Dendritic cell treated with granulocyte-macrophage colony-stimulating factor and Interleukin-4, amounts not matched to agents 40 ng/mL and 50 ng/mL, for 4 days (primary cell): Measurements from ENCODE around the gene SLC39A2.

ENCODE experiments used
- H3K27ac Mint-ChIP-seq: one replicate; pipeline ENCODE4 v1.8.0; 2022; ENCODE audit warnings: mild to moderate bottlenecking, mixed read lengths
- H3K27me3 Mint-ChIP-seq: one replicate; pipeline ENCODE4 v1.8.0; 2022; ENCODE audit warnings: mild to moderate bottlenecking, mixed read lengths
- H3K36me3 Mint-ChIP-seq: one replicate; pipeline ENCODE4 v1.8.0; 2022; ENCODE audit warnings: low read depth, mixed read lengths
- H3K4me1 Mint-ChIP-seq: one replicate; pipeline ENCODE4 v1.8.0; 2022; ENCODE audit warnings: low read depth, mixed read lengths
- H3K4me3 Mint-ChIP-seq: one replicate; pipeline ENCODE4 v1.8.0; 2022; ENCODE audit warnings: mild to moderate bottlenecking, moderate library complexity, mixed read lengths
- H3K9me3 Mint-ChIP-seq: one replicate; pipeline ENCODE4 v1.8.0; 2022; ENCODE audit warnings: mixed read lengths
- intact Hi-C: fragments of 100-400 bp; cut with micrococcal nuclease; formaldehyde crosslinking; loops from one replicate; pipeline ENCODE4 v1.15.0; 2022

Gene SLC39A2

GRCh38 chr14:21011136-21011535 is 12.0 kb downstream of the SLC39A2 start:
- intact Hi-C loops = no loop called here

GRCh38 chr14:21014761-21015190 is 15.7 kb downstream of the SLC39A2 start:
- no peak overlapping the region for H3K4me3 Mint-ChIP-seq
- intact Hi-C loops = loop anchor here (1.0 to 2.0 kb wide), 3 partner anchors 26 to 92 kb away; no protein-coding TSS in a partner anchor

More at GRCh38 chr14:21011136-21011535, 12.0 kb downstream of the SLC39A2 start:
- peaks cover 23% of the 10 kb centered on the region for H3K27me3 Mint-ChIP-seq
- no peak overlapping the region for H3K27ac Mint-ChIP-seq
- no peaks in the 10 kb centered on the region for H3K9me3 Mint-ChIP-seq
- H3K36me3 Mint-ChIP-seq = no peaks in the 10 kb centered on the region
- peaks cover 15% of the 10 kb centered on the region for H3K4me1 Mint-ChIP-seq
- no peak overlapping the region for H3K4me3 Mint-ChIP-seq

DNA sequence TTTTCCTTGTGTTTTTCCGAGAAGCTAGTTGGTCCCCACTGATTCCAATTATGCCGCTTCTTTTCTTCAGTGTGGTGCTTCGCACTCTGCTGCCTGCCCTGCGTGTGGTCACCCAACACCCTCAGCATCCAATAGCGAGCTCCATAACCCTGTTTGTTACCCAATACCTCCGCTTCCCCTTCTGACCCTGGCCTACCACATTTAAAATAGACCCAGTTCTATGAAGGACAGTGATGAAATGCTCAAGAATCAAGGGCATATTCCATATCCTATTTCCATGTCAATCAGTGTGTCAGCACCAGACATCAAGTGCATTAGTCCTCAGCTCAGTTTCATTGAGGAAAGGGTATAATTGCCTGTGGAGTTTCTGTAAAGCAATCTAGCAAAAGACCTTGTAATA is 16.2 kb downstream of the SLC39A2 start:
- intact Hi-C loops = loop anchor here (2.0 kb wide), 1 partner anchor 81 kb away; no protein-coding TSS in a partner anchor
- peaks cover 23% of the 10 kb centered on the region for H3K27me3 Mint-ChIP-seq
- H3K4me3 Mint-ChIP-seq = no peak overlapping the region
- H3K4me1 Mint-ChIP-seq = peaks cover 55% of the 10 kb centered on the region
- H3K27ac Mint-ChIP-seq = no peak overlapping the region
- peaks cover 11% of the 10 kb centered on the region for H3K36me3 Mint-ChIP-seq
- no peaks in the 10 kb centered on the region for H3K9me3 Mint-ChIP-seq

More at GRCh38 chr14:21014761-21015190, 15.7 kb downstream of the SLC39A2 start:
- H3K9me3 Mint-ChIP-seq = no peaks in the 10 kb centered on the region
- H3K36me3 Mint-ChIP-seq = peaks cover 11% of the 10 kb centered on the region
- H3K27me3 Mint-ChIP-seq = peaks cover 23% of the 10 kb centered on the region
- no peak overlapping the region for H3K27ac Mint-ChIP-seq
- H3K4me1 Mint-ChIP-seq = peaks cover 51% of the 10 kb centered on the region

- H3K27ac Mint-ChIP-seq = peak overlapping the region; percentile 7
- no peak overlapping the region for H3K4me3 Mint-ChIP-seq
- intact Hi-C loops = no loop called here
- peaks cover 18% of the 10 kb centered on the region for H3K27me3 Mint-ChIP-seq
- H3K4me1 Mint-ChIP-seq = peaks cover 68% of the 10 kb centered on the region
- peaks cover 11% of the 10 kb centered on the region for H3K36me3 Mint-ChIP-seq
- no peaks in the 10 kb centered on the region for H3K9me3 Mint-ChIP-seq
These were observed 17.5 kb downstream of the SLC39A2 start for GRCh38 chr14:21016413-21017190.

GRCh38 chr14:21017528-21018245 is 18.6 kb downstream of the SLC39A2 start:
- Mint-ChIP-seq H3K27me3 (peaks cover 14% of the 10 kb centered on the region), H3K9me3 (no peaks in the 10 kb centered on the region), H3K36me3 (peaks cover 11% of the 10 kb centered on the region), H3K4me3 (no peak overlapping the region), H3K4me1 (peaks cover 79% of the 10 kb centered on the region), H3K27ac (peak overlapping the region; percentile 51)
- intact Hi-C loops = no loop called here

DNA sequence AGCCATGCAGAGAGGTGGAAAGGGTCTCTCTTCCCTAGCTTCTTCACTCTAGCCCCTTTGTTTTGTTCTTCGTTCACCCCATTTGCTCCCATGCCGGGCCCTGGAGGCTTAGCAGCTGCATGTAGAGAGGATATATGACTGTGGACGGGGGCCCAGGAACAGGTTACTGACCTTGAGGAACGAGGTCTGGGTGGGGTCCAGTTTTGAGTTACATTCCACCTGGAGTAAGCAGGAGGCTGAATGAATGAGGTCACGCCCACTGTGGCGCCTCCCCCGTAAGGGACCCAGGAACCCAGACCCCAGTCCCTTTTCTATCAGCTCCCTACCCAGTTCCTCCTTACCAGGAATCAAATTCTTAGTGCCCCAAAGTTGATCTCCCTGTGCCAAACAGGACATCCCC is 19.2 kb downstream of the SLC39A2 start:
- no peak overlapping the region for H3K4me3 Mint-ChIP-seq
- no peaks in the 10 kb centered on the region for H3K9me3 Mint-ChIP-seq
- H3K27me3 Mint-ChIP-seq = peaks cover 8% of the 10 kb centered on the region
- H3K27ac Mint-ChIP-seq = peak overlapping the region; percentile 51
- H3K36me3 Mint-ChIP-seq = peaks cover 11% of the 10 kb centered on the region
- peaks cover 85% of the 10 kb centered on the region for H3K4me1 Mint-ChIP-seq
- intact Hi-C loops = no loop called here

- intact Hi-C loops = no loop called here
- H3K36me3 Mint-ChIP-seq = peaks cover 11% of the 10 kb centered on the region
- no peaks in the 10 kb centered on the region for H3K9me3 Mint-ChIP-seq
- H3K27me3 Mint-ChIP-seq = peaks cover 7% of the 10 kb centered on the region
- H3K4me3 Mint-ChIP-seq = peak overlapping the region; percentile 7
- peaks cover 90% of the 10 kb centered on the region for H3K4me1 Mint-ChIP-seq
- peak overlapping the region; percentile 51 for H3K27ac Mint-ChIP-seq
These were observed 19.7 kb downstream of the SLC39A2 start for GRCh38 chr14:21018781-21019180.

GRCh38 chr14:21019366-21019765 is 20.3 kb downstream of the SLC39A2 start:
- H3K4me3 Mint-ChIP-seq = peak overlapping the region; percentile 0
- H3K9me3 Mint-ChIP-seq = no peaks in the 10 kb centered on the region
- peak overlapping the region; percentile 35 for H3K27ac Mint-ChIP-seq
- intact Hi-C loops = no loop called here
- peaks cover 96% of the 10 kb centered on the region for H3K4me1 Mint-ChIP-seq
- peaks cover 11% of the 10 kb centered on the region for H3K36me3 Mint-ChIP-seq
- peaks cover 11% of the 10 kb centered on the region for H3K27me3 Mint-ChIP-seq

GRCh38 chr14:21020977-21021545 is 22.0 kb downstream of the SLC39A2 start:
- Mint-ChIP-seq H3K27me3 (peaks cover 26% of the 10 kb centered on the region), H3K4me1 (peaks cover 91% of the 10 kb centered on the region), H3K36me3 (peaks cover 11% of the 10 kb centered on the region), H3K9me3 (no peaks in the 10 kb centered on the region), H3K4me3 (no peak overlapping the region), H3K27ac (peak overlapping the region; percentile 47)
- intact Hi-C loops = no loop called here

GRCh38 chr14:21022686-21023085 is 23.6 kb downstream of the SLC39A2 start:
- intact Hi-C loops = no loop called here
- H3K36me3 Mint-ChIP-seq = peaks cover 1% of the 10 kb centered on the region
- peak overlapping the region; percentile 19 for H3K27ac Mint-ChIP-seq
- H3K27me3 Mint-ChIP-seq = peaks cover 35% of the 10 kb centered on the region
- H3K9me3 Mint-ChIP-seq = no peaks in the 10 kb centered on the region
- peaks cover 82% of the 10 kb centered on the region for H3K4me1 Mint-ChIP-seq
- peak overlapping the region; percentile 13 for H3K4me3 Mint-ChIP-seq

DNA sequence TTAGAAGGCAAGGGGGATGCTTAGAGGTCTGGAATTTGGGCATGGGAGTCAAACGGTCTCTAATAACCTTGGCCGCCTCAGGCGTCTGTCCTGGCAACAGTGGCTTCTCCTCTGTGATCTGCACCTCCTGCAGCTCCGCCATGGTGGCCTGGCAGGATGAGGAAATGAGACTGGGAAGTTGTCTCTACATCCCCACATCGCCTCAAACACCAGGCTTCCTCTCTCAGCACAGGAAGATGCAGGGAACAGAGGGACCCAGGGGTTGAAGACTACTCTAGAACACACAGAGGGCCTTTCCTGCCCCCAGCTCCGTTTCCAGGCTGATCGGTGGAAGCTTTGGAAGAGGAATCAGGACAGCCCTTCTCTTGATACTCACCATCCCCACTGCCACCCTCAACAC is 24.1 kb downstream of the SLC39A2 start:
- H3K27me3 Mint-ChIP-seq = peaks cover 35% of the 10 kb centered on the region
- intact Hi-C loops = no loop called here
- H3K4me1 Mint-ChIP-seq = peaks cover 77% of the 10 kb centered on the region
- no peaks in the 10 kb centered on the region for H3K9me3 Mint-ChIP-seq
- no peaks in the 10 kb centered on the region for H3K36me3 Mint-ChIP-seq
- peak overlapping the region; percentile 19 for H3K27ac Mint-ChIP-seq
- H3K4me3 Mint-ChIP-seq = peak overlapping the region; percentile 13

GRCh38 chr14:21023817-21024584 is 24.9 kb downstream of the SLC39A2 start:
- Mint-ChIP-seq H3K9me3 (no peaks in the 10 kb centered on the region), H3K27ac (peak overlapping the region; percentile 59), H3K27me3 (peaks cover 35% of the 10 kb centered on the region), H3K36me3 (no peaks in the 10 kb centered on the region), H3K4me3 (peak overlapping the region; percentile 66), H3K4me1 (peaks cover 69% of the 10 kb centered on the region)
- intact Hi-C loops = no loop called here

DNA sequence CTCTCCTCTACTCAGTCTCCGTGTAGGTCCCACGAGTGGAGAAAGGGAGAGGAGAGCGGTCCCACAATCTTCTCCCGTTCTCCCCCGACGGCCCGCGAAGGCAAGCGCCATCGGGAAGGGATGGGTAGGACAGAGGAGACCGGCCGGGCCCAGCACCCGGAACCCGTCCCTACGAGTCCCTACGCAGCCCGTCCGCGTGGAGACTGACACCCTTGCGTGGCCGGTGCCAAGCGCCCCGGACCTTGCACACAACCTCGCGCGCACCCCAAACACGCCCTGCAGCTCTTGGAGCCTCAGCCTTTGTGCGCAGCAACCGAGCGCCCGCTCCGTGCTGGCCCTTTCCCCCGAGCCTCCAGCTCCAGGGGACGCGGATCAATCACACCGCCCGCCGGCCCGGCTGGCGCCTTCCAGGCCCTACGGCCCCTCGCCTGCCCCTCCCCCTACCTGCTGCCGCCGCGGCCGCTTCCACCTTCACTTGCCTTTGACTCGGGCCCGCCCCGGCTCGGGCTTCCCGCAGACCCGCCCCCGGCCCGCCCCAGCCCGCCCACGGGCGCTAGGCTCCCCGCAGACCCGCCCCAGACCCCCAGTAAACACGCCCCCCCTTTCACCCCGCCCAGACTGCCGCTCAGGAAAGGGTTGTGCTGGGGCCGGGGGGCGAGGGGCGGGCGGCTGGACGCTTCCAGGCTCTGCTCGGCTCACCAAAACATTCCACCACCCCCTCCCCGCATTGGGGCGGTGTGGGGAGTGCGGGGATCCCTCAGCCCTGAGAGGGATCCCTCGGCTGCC is 25.7 kb downstream of the SLC39A2 start, which contains the start of gene NDRG2:
NDRG2 (minus strand) TSS at position 477 of the 786 bp plus-strand sequence. CDS start 1,746 bp downstream, outside the sequence.
- Mint-ChIP-seq H3K27ac (peak within 1 kb of the TSS; percentile 59), H3K36me3 (no peaks in the 10 kb centered on the region), H3K27me3 (peaks cover 38% of the 10 kb centered on the region), H3K4me3 (peak within 1 kb of the TSS; percentile 66), H3K4me1 (peaks cover 61% of the 10 kb centered on the region), H3K9me3 (no peaks in the 10 kb centered on the region)
- intact Hi-C loops = no loop called here
